NCI-H345 (cell line): ENCODE results near the gene TMPRSS12.
"Not testable (repeated sequence)": the region's sequence is repeated elsewhere in the genome, so short reads cannot be mapped to it uniquely, and the experiment has no call there.

Source experiments
- DNase-seq: peaks from one replicate; lab custom pipeline; 2025; lab: John Stamatoyannopoulos, UW

TMPRSS12 gene

GRCh38 chr12:50842637-50843493, at the start of gene TMPRSS12:
TSS of gene TMPRSS12 (plus strand) at chr12:50842926. CDS start at chr12:50842965, 39 bp downstream.
- no peak for DNase-seq

- no peak for DNase-seq
Observed at GRCh38 chr12:50799908-50800307, 42.8 kb upstream of the TMPRSS12 start.

GRCh38 chr12:50803230-50803875, 39.4 kb upstream of the TMPRSS12 start:
- DNase-seq: no peak

- no peak for DNase-seq
Observed at GRCh38 chr12:50806176-50806575, 36.5 kb upstream of the TMPRSS12 start.

GRCh38 chr12:50809131-50809530, 33.6 kb upstream of the TMPRSS12 start:
- not testable (repeated sequence) for DNase-seq

- DNase-seq: not testable (repeated sequence)
Observed at GRCh38 chr12:50814921-50815320, 27.8 kb upstream of the TMPRSS12 start.

GRCh38 chr12:50820177-50820576, 22.5 kb upstream of the TMPRSS12 start:
- DNase-seq: no peak

- DNase-seq: no peak
Observed at GRCh38 chr12:50822082-50822481, 20.6 kb upstream of the TMPRSS12 start.

- DNase-seq: not testable (repeated sequence)
Observed at GRCh38 chr12:50823724-50824123, 19.0 kb upstream of the TMPRSS12 start.

GRCh38 chr12:50824914-50825313, 17.8 kb upstream of the TMPRSS12 start:
- no peak for DNase-seq

- DNase-seq: no peak
Observed at GRCh38 chr12:50825372-50825838, 17.3 kb upstream of the TMPRSS12 start.

- no peak for DNase-seq
Observed at GRCh38 chr12:50828121-50828520, 14.6 kb upstream of the TMPRSS12 start.

GRCh38 chr12:50828886-50829285, 13.8 kb upstream of the TMPRSS12 start:
- DNase-seq: no peak

- not testable (repeated sequence) for DNase-seq
Observed at GRCh38 chr12:50833801-50834200, 8.9 kb upstream of the TMPRSS12 start.

GRCh38 chr12:50839042-50839441, 3.7 kb upstream of the TMPRSS12 start:
- no peak for DNase-seq

GRCh38 chr12:50840809-50841487, 1.8 kb upstream of the TMPRSS12 start:
- no peak for DNase-seq

- no peak for DNase-seq
Observed at GRCh38 chr12:50841716-50842531, 802 bp upstream of the TMPRSS12 start.

GRCh38 chr12:50845021-50845647, 2.4 kb downstream of the TMPRSS12 start:
- no peak for DNase-seq

- no peak for DNase-seq
Observed at GRCh38 chr12:50848963-50849362, 6.2 kb downstream of the TMPRSS12 start.

- DNase-seq: not testable (repeated sequence)
Observed at GRCh38 chr12:50855218-50855617, 12.5 kb downstream of the TMPRSS12 start.

- not testable (repeated sequence) for DNase-seq
Observed at GRCh38 chr12:50855679-50856078, 13.0 kb downstream of the TMPRSS12 start.
